H1 (cell line): Measurements from ENCODE around the gene TMA7. TPM values are rescaled to one million over a fixed set of nuclear protein-coding genes. Genes with fewer than 3 reads are reported as not detected.

ENCODE experiments used
- CBX8 ChIP-seq: fragments of 300-800, 300-1000 bp; sonication (generic); IDR thresholded peaks from 2 replicates; pipeline ENCODE4 v1.7.1; 2016; ENCODE audit warnings: low read depth, low read length, borderline replicate concordance
- CHD7 ChIP-seq: fragments of 300-600 bp; sonication (generic); IDR thresholded peaks from 2 replicates; pipeline ENCODE4 v1.7.1; 2012; ENCODE audit warnings: low read length, moderate library complexity, mild to moderate bottlenecking, inconsistent platforms; ENCODE audit not compliant: insufficient replicate concordance
- CREB1 ChIP-seq: IDR thresholded peaks from 2 replicates; pipeline ENCODE4 v1.6.1; 2012; ENCODE audit warnings: inconsistent platforms
- CTBP2 ChIP-seq: IDR thresholded peaks from 2 replicates; pipeline ENCODE4 v1.7.0; 2011; ENCODE audit warnings: borderline replicate concordance, mild to moderate bottlenecking, moderate library complexity, mixed read lengths, low read length; ENCODE audit not compliant: insufficient read depth, insufficient read length
- JUN ChIP-seq: IDR thresholded peaks from 2 replicates; pipeline ENCODE4 v1.6.1; 2011; ENCODE audit warnings: low read depth, mild to moderate bottlenecking, improper control_type of control experiment, low read length
- KDM4A ChIP-seq: IDR thresholded peaks from one replicate; pipeline ENCODE4 v1.7.1; 2012; ENCODE audit warnings: low read depth, mild to moderate bottlenecking, moderate library complexity, low read length, inconsistent platforms; ENCODE audit not compliant: severe bottlenecking
- PHF8 ChIP-seq: fragments of 200-600 bp; sonication (generic); conservative IDR thresholded peaks from 2 replicates; pipeline ENCODE4 v1.7.1; 2012; ENCODE audit warnings: low read depth, mild to moderate bottlenecking, inconsistent platforms, low read length, moderate library complexity
- POLR2AphosphoS5 ChIP-seq: IDR thresholded peaks from 2 replicates; pipeline ENCODE4 v1.6.1; 2011; ENCODE audit warnings: low read depth, low read length
- POU5F1 ChIP-seq: IDR thresholded peaks from 2 replicates; pipeline ENCODE4 v1.6.1; 2011; ENCODE audit warnings: low read depth, mild to moderate bottlenecking, low read length, moderate library complexity
- SAP30 ChIP-seq: fragments of 300-600 bp; sonication (generic); IDR thresholded peaks from 2 replicates; pipeline ENCODE4 v1.7.1; 2012; ENCODE audit warnings: low read length, moderate library complexity, mild to moderate bottlenecking, inconsistent platforms; ENCODE audit not compliant: insufficient read depth, insufficient replicate concordance
- SIRT6 ChIP-seq: IDR thresholded peaks from one replicate; pipeline ENCODE4 v1.7.1; 2012; ENCODE audit warnings: low read length, inconsistent platforms
- SRF ChIP-seq: IDR thresholded peaks from 2 replicates; pipeline ENCODE4 v1.6.1; 2011; ENCODE audit warnings: mild to moderate bottlenecking, low read depth, low read length, moderate library complexity
- polyA plus RNA-seq, 7 experiments: library from polyadenylated mRNA; depleted of rRNA in 3 of 7; stranded (reverse) in 5 of 7; unstranded in 2 of 7; fragments of >200 nt in 5 of 7; fragments of 200-250 nt in 2 of 7; gene quantifications; 1 replicate in 5 of 7; 2 replicates in 1 of 7; 4 replicates in 1 of 7; pipeline versions ENCODE4 v1.2.1 to v1.2.3, GENCODE V29; 2011 to 2013; ENCODE audit warnings: missing spikeins in 2 of 7, mixed read lengths in 2 of 7
- total RNA-seq: library from RNA; stranded (reverse); fragmentation: NEBNext Ultra II Directional; extraction: Animal tissue kit (Norgen Biotek cat#: 25700); gene quantifications from 2 replicates; pipeline ENCODE4 v1.2.1, GENCODE V29; 2021

The TMA7 gene
- total and polyA plus RNA-seq, 2 of the 8 experiments (the other 6 are each of a cell fraction or from before 2014, with no cell fraction given): 138 to 305 TPM

DNA sequence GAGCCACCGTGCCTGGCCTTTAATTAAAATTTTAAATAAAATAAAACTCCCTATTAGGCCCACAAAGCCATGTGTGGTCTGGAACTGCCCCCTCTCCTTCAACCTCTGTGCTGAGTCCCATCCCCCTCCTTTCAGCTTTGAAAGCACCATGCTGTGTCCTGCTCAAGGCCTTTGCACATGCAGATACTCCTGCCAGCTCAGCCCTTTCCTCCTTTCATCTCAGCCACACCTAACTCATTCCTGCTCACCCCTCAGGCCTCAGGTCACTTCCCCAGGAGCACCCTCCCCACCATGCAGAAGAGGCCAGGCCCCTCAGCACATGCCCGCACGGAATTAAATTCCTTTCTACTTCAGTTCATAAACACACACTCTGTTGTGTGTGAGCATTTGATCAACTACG is 34.6 kb downstream of the TMA7 start (continued):
- TF ChIP-seq CHD7: no peak
- no peak for TF ChIP-seq SRF
- no peak for TF ChIP-seq PHF8
- no peak for TF ChIP-seq SAP30
- TF ChIP-seq JUN: no peak
- no peak for TF ChIP-seq SIRT6
- no peak; the same call in 1 of the 2 replicates for TF ChIP-seq POLR2AphosphoS5
- peak; percentile 13; the same call in 1 of the 2 replicates for TF ChIP-seq POU5F1
- TF ChIP-seq CREB1: peak; percentile 59
- peak; percentile 82 for TF ChIP-seq CTBP2
- TF ChIP-seq KDM4A: no peak
- TF ChIP-seq CBX8: no peak
